ENCODE data around the gene MRPL1. TPM values are rescaled to one million over a fixed set of nuclear protein-coding genes. Genes with fewer than 3 reads are reported as not detected.
A peak's percentile ranks its signal among the peaks of the same experiment; 100 is the strongest.

Gene MRPL1
- total and polyA plus RNA-seq, 2 donors (not counting 3 experiments of a cell fraction or from before 2014, with no cell fraction given), result 11.5 to 42.9 TPM

GRCh38 chr4:77818073-77818601 lies 44.5 kb upstream of the MRPL1 start:
- intact Hi-C loops (cut with micrococcal nuclease), result loop anchor here (1.0 to 10.0 kb wide), 4 partner anchors 36 to 183 kb away; no protein-coding TSS in a partner anchor
- Histone ChIP-seq H3K4me3 (replicated peaks in 1 of 3; ENCODE audit: insufficient read depth in 1 of 3, low read depth in 1 of 3, low read length in 3 of 3) (peak overlapping the region; percentile 59 to 99 (median 96)), H3K9me3 (replicated peaks; ENCODE audit: control insufficient read depth, insufficient read depth, low read length) (no peaks in the 10 kb centered on the region), H3K4me2 (ENCODE audit: insufficient read depth, low read length) (peak overlapping the region; percentile 99), H3K27me3 (ENCODE audit: control insufficient read depth in 2 of 2, insufficient read depth in 2 of 2, low read length in 2 of 2) (no peaks in the 10 kb centered on the region), H2AFZ (ENCODE audit: low read depth, low read length) (peak overlapping the region; percentile 60), H3K36me3 (ENCODE audit: control insufficient read depth in 2 of 2, extremely low read depth in 1 of 2, insufficient read depth in 2 of 2, low read length in 2 of 2) (no peaks in the 10 kb centered on the region), H3K27ac (ENCODE audit: insufficient read depth, low read depth, low read length) (peak overlapping the region; percentile 85), H3K79me2 (ENCODE audit: control insufficient read depth, insufficient read depth, low read length) (peaks cover 64% of the 10 kb centered on the region), H3K4me1 (ENCODE audit: control insufficient read depth, extremely low read depth, insufficient read depth, low read length) (peaks cover 28% of the 10 kb centered on the region), H3K9ac (replicated peaks; ENCODE audit: extremely low read depth, insufficient read depth, low read length) (peak overlapping the region; percentile 91), H3K9me1 (replicated peaks; ENCODE audit: control insufficient read depth, extremely low read depth, insufficient read depth, low read length) (peaks cover 7% of the 10 kb centered on the region), H4K20me1 (replicated peaks; ENCODE audit: control insufficient read depth, extremely low read depth, insufficient read depth, low read length) (peaks cover 26% of the 10 kb centered on the region)
- DNase-seq (ENCODE audit: low read depth, low spot score) (peak; percentile 88), FAIRE-seq (peak; percentile 74)
- CTCF ChIA-PET, result interaction anchor here (0.6 to 2.6 kb wide), 11 partner anchors 15 to 239 kb away, joined by 3 to 20 read pairs (median 3); partner anchors contain the start of genes FRAS1 and MRPL1
- POLR2A ChIA-PET, result interaction anchor here (0.6 to 1.4 kb wide), 3 partner anchors 44 to 167 kb away, joined by 3 to 5 read pairs (median 4); partner anchors contain the start of gene MRPL1
- BruUV-seq (replicated peaks), result TSS peak; percentile 34
- dilution Hi-C loops (cut with MboI; ENCODE audit: extremely low pct_ligation_motif_present, low sequenced_read_pairs), result no loop called here
- TF ChIP-seq MYC (IDR thresholded peaks at IDR 0.05; ENCODE audit: low read depth, low read length), result no peak
- peak; percentile 47 to 53 for TF ChIP-seq CTCF (IDR thresholded peaks at IDR 0.05; ENCODE audit: extremely low read depth in 1 of 2, insufficient read depth in 1 of 2, low read depth in 1 of 2, low read length in 2 of 2)
- TF ChIP-seq FOS (IDR thresholded peaks at IDR 0.05; ENCODE audit: borderline replicate concordance, insufficient read depth, low read length), result no peak
- no peak for TF ChIP-seq POLR2A (IDR thresholded peaks at IDR 0.05; ENCODE audit: low read depth, low read length)

All from endothelial cell of umbilical vein (primary cell).